LNCaP clone FGC (cell line): ENCODE results near the gene EPHB1.

Experiments
- DNase-seq: peaks from one replicate; pipeline ENCODE4 v3.0.0-alpha.2; 2011; ENCODE audit warnings: low read depth
- H3K4me3 ChIP-seq: 2 replicates; pipeline ENCODE4 v1.5.1; 2011; ENCODE audit warnings: mild to moderate bottlenecking, low read depth, low read length, control low read depth
- TF ChIP-seq, protein P1 (sequence below): IDR thresholded peaks from 2 replicates; pipeline ENCODE4 v1.5.1; 2012; ENCODE audit warnings: mild to moderate bottlenecking; ENCODE audit not compliant: control insufficient read depth, insufficient read depth; ENCODE audit errors: extremely low read depth

EPHB1 gene

DNA sequence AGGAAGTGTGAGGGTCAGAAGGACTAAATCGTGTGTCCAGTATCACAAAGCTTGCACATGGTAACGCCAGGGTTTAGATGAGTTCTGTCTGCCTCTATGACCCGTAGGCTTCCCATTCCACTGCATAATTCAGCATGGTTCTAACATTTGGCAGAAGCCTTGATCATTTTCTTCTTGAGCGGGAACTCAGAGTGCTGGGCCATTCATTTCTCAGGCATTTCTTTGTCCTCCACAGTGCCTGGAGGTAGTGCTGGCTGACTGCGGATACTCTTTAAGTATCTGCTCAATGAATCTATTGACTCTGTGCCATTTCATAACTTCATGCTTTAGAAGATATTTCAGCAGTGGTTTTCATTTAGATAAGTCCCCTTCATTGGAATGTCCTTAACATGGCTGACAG, 370.2 kb downstream of the EPHB1 start:
- TF ChIP-seq, protein P1, sequence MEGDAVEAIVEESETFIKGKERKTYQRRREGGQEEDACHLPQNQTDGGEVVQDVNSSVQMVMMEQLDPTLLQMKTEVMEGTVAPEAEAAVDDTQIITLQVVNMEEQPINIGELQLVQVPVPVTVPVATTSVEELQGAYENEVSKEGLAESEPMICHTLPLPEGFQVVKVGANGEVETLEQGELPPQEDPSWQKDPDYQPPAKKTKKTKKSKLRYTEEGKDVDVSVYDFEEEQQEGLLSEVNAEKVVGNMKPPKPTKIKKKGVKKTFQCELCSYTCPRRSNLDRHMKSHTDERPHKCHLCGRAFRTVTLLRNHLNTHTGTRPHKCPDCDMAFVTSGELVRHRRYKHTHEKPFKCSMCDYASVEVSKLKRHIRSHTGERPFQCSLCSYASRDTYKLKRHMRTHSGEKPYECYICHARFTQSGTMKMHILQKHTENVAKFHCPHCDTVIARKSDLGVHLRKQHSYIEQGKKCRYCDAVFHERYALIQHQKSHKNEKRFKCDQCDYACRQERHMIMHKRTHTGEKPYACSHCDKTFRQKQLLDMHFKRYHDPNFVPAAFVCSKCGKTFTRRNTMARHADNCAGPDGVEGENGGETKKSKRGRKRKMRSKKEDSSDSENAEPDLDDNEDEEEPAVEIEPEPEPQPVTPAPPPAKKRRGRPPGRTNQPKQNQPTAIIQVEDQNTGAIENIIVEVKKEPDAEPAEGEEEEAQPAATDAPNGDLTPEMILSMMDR = no peak
- H3K4me3 ChIP-seq = no peak overlapping the region
- no peak for DNase-seq

DNA sequence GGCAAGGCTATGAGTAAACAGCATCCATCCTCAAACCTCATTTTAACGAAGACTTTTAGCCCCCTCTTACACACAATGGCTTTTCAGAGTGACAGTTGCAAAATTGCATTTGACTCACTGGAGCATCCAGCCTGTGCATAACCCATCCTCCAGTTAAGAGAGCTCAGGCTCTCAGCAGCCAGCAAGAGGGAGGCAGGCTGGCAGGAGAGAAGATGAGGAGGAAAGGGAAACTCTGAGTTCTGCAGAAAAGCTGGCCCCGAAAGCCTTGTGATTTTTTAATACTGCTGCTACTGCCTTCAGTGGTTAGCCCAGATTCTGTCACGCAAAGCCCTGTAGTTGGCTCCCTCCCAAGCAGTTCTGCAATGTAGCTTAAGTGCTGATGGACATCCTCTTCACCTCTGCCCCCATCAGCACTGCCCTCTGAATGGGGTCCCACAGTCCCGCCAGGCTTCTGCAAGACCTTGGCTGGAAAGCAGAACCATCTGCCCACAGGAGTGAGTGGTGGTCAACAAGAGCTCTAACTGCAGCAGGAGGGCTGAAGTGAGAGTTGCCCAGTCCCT, 371.3 kb downstream of the EPHB1 start:
- TF ChIP-seq, protein P1 = no peak
- no peak for DNase-seq
- no peak overlapping the region for H3K4me3 ChIP-seq

DNA sequence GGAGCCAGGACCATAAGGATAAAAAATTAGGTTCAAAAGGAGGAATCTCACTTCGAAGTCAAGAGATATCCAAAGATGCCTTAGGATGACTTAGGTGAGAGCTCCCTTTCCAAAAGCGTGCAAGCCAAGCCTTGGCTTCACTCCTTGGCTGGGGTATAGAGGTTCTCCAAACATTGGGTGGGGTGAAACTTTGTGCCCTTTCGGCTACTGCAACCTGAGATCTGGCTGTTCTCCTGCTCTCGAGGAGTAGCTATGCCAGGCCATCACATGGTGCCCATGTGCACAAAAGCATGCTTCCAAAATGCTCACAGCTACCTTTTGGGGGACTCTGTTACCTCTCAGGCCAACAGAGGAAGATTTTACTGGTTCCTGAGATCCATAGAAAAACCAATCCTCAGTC, 373.8 kb downstream of the EPHB1 start:
- H3K4me3 ChIP-seq = no peak overlapping the region
- TF ChIP-seq, protein P1 = no peak
- DNase-seq = no peak

DNA sequence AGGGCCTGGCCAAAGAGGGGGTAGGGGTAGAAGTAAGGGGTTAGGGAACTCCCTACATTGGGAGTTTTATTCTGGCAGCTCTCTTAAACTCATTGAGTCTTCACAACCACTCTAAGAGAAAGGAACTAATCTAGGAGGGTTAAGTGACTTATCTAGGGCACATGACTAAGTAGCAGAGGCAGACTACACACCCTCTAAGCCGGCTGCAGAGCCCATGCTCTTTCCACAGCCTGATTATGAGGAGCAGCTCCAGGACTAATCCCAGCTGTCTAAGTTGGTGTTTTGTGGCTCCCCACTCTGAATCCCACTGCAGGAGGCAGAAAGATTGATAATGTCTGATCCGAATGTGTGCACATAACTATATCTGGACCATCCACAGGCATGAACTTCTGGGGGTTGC, 374.6 kb downstream of the EPHB1 start:
- DNase-seq = no peak
- H3K4me3 ChIP-seq = no peak overlapping the region
- TF ChIP-seq, protein P1 = no peak

DNA sequence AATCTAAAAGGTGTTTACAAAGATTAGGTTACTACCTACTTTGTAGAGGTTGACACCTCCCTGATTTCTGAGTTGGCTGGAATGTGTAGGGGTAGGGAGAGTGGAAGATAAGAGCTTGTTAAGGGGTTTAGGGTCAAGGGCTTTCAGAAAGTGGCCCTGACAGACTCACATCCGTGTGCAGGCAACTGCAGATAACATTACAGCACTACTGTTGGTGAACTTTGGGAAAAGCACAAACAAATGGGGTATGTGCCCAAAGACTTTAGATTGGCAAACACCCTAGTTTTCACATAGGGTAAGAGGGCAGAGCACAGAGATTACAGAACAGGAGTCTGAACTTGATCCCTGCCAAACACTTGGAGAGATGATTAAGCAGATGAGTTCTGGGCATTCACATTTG, 375.7 kb downstream of the EPHB1 start:
- TF ChIP-seq, protein P1 = no peak
- H3K4me3 ChIP-seq = no peak overlapping the region
- no peak for DNase-seq

DNA sequence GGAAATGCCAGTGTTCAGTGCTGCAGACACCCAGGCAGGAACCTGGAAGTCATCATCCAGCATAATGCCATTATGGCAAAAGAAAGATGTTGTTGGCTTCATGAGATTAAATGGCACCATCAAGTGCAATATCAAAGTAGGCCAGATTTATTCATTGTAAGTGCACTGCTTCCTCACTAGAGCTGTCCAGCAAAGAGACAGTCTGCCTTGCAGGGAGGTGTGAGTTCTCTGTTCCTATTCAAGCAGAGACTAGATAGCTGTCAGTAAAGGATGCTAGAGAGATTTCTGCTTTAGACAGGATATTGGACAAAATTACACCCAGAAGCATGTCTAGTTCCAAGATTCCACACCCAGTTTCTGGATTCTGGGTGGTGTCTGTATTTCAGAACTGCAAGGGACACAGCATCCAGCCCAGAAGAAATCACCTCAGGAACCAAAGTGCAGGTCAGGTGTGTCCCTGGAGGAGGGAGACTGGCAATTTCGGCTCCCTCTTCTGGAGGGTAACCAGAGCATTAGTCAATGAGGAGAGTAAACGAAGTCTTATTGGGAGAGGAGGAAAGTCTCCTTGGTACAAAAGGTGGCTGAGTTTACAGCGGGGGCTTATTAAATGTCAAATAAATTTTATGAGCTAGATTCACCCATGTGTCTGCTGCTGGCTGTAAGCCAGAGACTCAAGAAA, 377.3 kb downstream of the EPHB1 start:
- TF ChIP-seq, protein P1 = no peak
- H3K4me3 ChIP-seq = no peak overlapping the region
- no peak for DNase-seq

DNA sequence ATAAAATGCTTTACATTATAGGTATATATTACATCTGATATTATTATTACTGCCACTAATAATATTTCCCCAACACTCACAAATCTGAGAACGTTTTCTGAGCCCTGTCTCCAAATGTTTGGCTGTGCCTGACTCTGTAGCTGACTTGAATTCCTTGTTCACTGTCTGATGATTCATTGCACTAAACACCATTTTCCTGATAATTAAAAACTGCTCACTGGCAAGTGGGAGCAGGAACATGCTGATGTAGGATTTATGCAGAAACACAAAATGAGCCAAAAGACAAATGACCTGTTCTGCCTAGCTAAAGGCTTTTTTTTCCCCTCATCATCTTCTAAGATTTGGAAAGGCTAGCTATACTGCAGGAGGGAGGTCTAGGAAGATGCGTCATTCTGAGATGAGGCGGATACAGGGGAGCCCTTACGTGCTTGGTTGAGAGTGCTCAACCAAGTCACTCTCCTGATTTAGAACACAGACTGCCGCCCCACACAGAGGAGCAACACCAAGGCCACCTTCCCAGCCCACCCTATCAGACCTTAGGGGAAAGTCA, 380.7 kb downstream of the EPHB1 start:
- TF ChIP-seq, protein P1 = no peak
- no peak for DNase-seq
- no peak overlapping the region for H3K4me3 ChIP-seq
